CD14-positive monocyte (primary cell): Measurements from ENCODE around the gene SEC24B. TPM values are rescaled to one million over a fixed set of nuclear protein-coding genes. Genes with fewer than 3 reads are reported as not detected.

Source experiments
- DNase-seq, 3 donors: peaks; one replicate each; pipeline ENCODE4 v3.0.0-alpha.2; 2011 to 2022
- H2AFZ ChIP-seq: 2 replicates; pipeline ENCODE4 v1.6.0; 2012; ENCODE audit warnings: mild to moderate bottlenecking, low read depth, low read length, inconsistent platforms; ENCODE audit not compliant: insufficient read depth, poor library complexity, severe bottlenecking
- H3K27ac ChIP-seq, 2 donors: 1 replicate in 1 of 2; 2 replicates in 1 of 2; pipeline ENCODE4 v1.5.1; 2012 to 2013; ENCODE audit warnings: low read length in 2 of 2, control low read depth in 1 of 2, inconsistent platforms in 1 of 2, low read depth in 1 of 2, mild to moderate bottlenecking in 1 of 2
- H3K27me3 ChIP-seq, 2 donors: one replicate each; pipeline versions ENCODE4 v1.6.0 to v1.6.1; 2011 to 2013; ENCODE audit warnings: low read length in 2 of 2; ENCODE audit not compliant: control insufficient read depth in 2 of 2, insufficient read depth in 2 of 2
- H3K36me3 ChIP-seq, 2 donors: replicated peaks in 1 of 2; 1 replicate in 1 of 2; 2 replicates in 1 of 2; pipeline versions ENCODE4 v1.5.1 to v1.6.1; 2012 to 2013; ENCODE audit warnings: low read length in 2 of 2, control low read depth in 1 of 2, inconsistent platforms in 1 of 2, mild to moderate bottlenecking in 1 of 2; ENCODE audit not compliant: insufficient read depth in 2 of 2, control insufficient read depth in 1 of 2
- H3K4me1 ChIP-seq, 2 donors: 1 replicate in 1 of 2; 2 replicates in 1 of 2; pipeline versions ENCODE4 v1.5.1 to v1.6.1; 2012 to 2013; ENCODE audit warnings: low read length in 2 of 2, control low read depth in 1 of 2, inconsistent platforms in 1 of 2, mild to moderate bottlenecking in 1 of 2, moderate library complexity in 1 of 2; ENCODE audit not compliant: insufficient read depth in 2 of 2, control insufficient read depth in 1 of 2
- H3K4me2 ChIP-seq: replicated peaks from 2 replicates; pipeline ENCODE3; 2012; ENCODE audit warnings: low read length, moderate library complexity, mild to moderate bottlenecking; ENCODE audit not compliant: poor library complexity, severe bottlenecking; ENCODE audit errors: extremely low read depth
- H3K4me3 ChIP-seq, 3 experiments: fragments of 200-600 bp in 1 of 3; sonication (generic) in 1 of 3; replicated peaks in 1 of 3; 1 replicate in 2 of 3; 2 replicates in 1 of 3; pipeline ENCODE4 v1.5.1; 2011 to 2013; ENCODE audit warnings: low read length in 3 of 3, mild to moderate bottlenecking in 3 of 3, control low read depth in 2 of 3, low read depth in 2 of 3, inconsistent platforms in 1 of 3, moderate library complexity in 1 of 3
- H3K79me2 ChIP-seq: 2 replicates; pipeline ENCODE4 v1.6.0; 2012; ENCODE audit warnings: mild to moderate bottlenecking, control low read depth, inconsistent platforms, low read length, moderate library complexity; ENCODE audit not compliant: insufficient read depth
- H3K9ac ChIP-seq: 2 replicates; pipeline ENCODE4 v1.6.0; 2017; ENCODE audit warnings: low read length, mild to moderate bottlenecking; ENCODE audit not compliant: insufficient read depth, poor library complexity, severe bottlenecking
- H3K9me3 ChIP-seq, 2 donors: replicated peaks in 1 of 2; 1 replicate in 1 of 2; 2 replicates in 1 of 2; pipeline versions ENCODE4 v1.5.1 to v1.6.1; 2012 to 2013; ENCODE audit warnings: low read length in 2 of 2, control low read depth in 1 of 2; ENCODE audit not compliant: control insufficient read depth in 1 of 2, insufficient read depth in 1 of 2
- H4K20me1 ChIP-seq: 2 replicates; pipeline ENCODE4 v1.6.0; 2012; ENCODE audit warnings: mild to moderate bottlenecking, low read length, control low read depth, moderate library complexity; ENCODE audit not compliant: insufficient read depth
- H3K27ac Mint-ChIP-seq, 7 donors: one replicate each; pipeline ENCODE4 v1.8.0; 2020; ENCODE audit warnings: mild to moderate bottlenecking in 7 of 7, mixed read lengths in 7 of 7, moderate library complexity in 6 of 7, inconsistent platforms in 2 of 7
- H3K27me3 Mint-ChIP-seq, 3 donors: one replicate each; pipeline ENCODE4 v1.8.0; 2021 to 2022; ENCODE audit warnings: low read depth in 3 of 3, mild to moderate bottlenecking in 3 of 3, mixed read lengths in 3 of 3, moderate library complexity in 3 of 3, inconsistent platforms in 1 of 3
- H3K36me3 Mint-ChIP-seq, 2 donors: one replicate each; pipeline ENCODE4 v1.8.0; 2020; ENCODE audit warnings: mixed read lengths in 2 of 2, inconsistent platforms in 1 of 2, mild to moderate bottlenecking in 1 of 2
- H3K4me1 Mint-ChIP-seq: one replicate; pipeline ENCODE4 v1.8.0; 2020; ENCODE audit warnings: mild to moderate bottlenecking, mixed read lengths
- H3K4me3 Mint-ChIP-seq, 2 donors: one replicate each; pipeline ENCODE4 v1.8.0; 2020; ENCODE audit warnings: mild to moderate bottlenecking in 2 of 2, mixed read lengths in 2 of 2, moderate library complexity in 1 of 2
- H3K9me3 Mint-ChIP-seq, 7 donors: one replicate each; pipeline ENCODE4 v1.8.0; 2020 to 2022; ENCODE audit warnings: mixed read lengths in 7 of 7, mild to moderate bottlenecking in 6 of 7, moderate library complexity in 6 of 7, inconsistent platforms in 2 of 7
- WGBS: methylation state at CpG from one replicate; pipeline ENCODE4 v1.1.5; 2013; ENCODE audit warnings: missing lambda C conversion rate; ENCODE audit not compliant: insufficient coverage; 5-methylcytosine and 5-hydroxymethylcytosine counted together
- intact Hi-C, 2 donors: fragments of 100-400 bp; cut with micrococcal nuclease; formaldehyde crosslinking; loops; one replicate each; pipeline versions ENCODE4 v1.15.0 to v1.15.1; 2023
- polyA plus RNA-seq, 3 donors: library from polyadenylated mRNA; depleted of rRNA in 1 of 3; unstranded in 2 of 3; stranded (reverse) in 1 of 3; fragments of 300-500 nt in 2 of 3; fragments of >200 nt in 1 of 3; fragmentation: Illumina TruSeq in 2 of 3; gene quantifications; 1 replicate in 2 of 3; 2 replicates in 1 of 3; pipeline ENCODE4 v1.2.3, GENCODE V29; 2012 to 2021
- TF ChIP-seq, protein P1 (sequence below): fragments of 200-600 bp; IDR thresholded peaks from one replicate; pipeline ENCODE4 v1.8.0; 2022; ENCODE audit warnings: antibody characterized with exemption, mild to moderate bottlenecking

The SEC24B gene
- polyA plus RNA-seq, 3 donors = 8.0 to 27.4 (median 11.8) TPM

DNA sequence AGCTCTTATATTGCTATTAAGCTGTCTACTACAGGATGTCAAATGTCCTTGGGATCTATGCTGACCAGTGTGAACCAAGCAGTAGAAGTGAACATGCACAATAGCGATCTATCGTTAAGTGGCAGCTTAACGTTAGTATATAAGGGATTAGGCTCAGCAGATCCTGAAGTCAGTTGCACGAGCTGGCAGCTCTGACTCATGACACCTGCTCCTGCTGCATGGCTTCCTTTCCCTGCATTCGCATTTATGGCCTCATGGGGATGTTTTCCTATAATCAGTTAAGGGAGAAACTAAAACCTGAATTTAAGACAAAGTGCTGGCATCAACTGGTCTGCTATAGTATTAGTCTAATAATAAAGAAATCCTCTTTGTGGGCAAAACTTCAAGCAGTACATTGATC, 113.8 kb downstream of the SEC24B start:
- Mint-ChIP-seq H3K4me1 (peaks cover 30% of the 10 kb centered on the region), H3K9me3 (peaks cover 0 to 4% (median 0%) of the 10 kb centered on the region in 7 donors), H3K4me3 (no peak overlapping the region), H3K36me3 (peaks cover 34 to 38% of the 10 kb centered on the region in 2 donors), H3K27ac (peak overlapping the region in 5 of 7 donors; percentile 63 to 97 (median 95)), H3K27me3 (peaks cover 0 to 2% (median 0%) of the 10 kb centered on the region in 3 donors)
- Histone ChIP-seq H2AFZ (no peak overlapping the region), H3K27me3 (no peaks in the 10 kb centered on the region), H3K79me2 (no peaks in the 10 kb centered on the region), H3K4me2 (no peak overlapping the region), H3K4me3 (no peak overlapping the region), H3K27ac (peak overlapping the region in 1 of 2 donors; percentile 90), H4K20me1 (no peaks in the 10 kb centered on the region), H3K36me3 (peaks cover 2 to 28% of the 10 kb centered on the region in 2 donors), H3K9ac (no peak overlapping the region), H3K4me1 (peaks cover 19 to 24% of the 10 kb centered on the region in 2 donors), H3K9me3 (no peaks in the 10 kb centered on the region)
- DNase-seq = no peak
- TF ChIP-seq, protein P1, sequence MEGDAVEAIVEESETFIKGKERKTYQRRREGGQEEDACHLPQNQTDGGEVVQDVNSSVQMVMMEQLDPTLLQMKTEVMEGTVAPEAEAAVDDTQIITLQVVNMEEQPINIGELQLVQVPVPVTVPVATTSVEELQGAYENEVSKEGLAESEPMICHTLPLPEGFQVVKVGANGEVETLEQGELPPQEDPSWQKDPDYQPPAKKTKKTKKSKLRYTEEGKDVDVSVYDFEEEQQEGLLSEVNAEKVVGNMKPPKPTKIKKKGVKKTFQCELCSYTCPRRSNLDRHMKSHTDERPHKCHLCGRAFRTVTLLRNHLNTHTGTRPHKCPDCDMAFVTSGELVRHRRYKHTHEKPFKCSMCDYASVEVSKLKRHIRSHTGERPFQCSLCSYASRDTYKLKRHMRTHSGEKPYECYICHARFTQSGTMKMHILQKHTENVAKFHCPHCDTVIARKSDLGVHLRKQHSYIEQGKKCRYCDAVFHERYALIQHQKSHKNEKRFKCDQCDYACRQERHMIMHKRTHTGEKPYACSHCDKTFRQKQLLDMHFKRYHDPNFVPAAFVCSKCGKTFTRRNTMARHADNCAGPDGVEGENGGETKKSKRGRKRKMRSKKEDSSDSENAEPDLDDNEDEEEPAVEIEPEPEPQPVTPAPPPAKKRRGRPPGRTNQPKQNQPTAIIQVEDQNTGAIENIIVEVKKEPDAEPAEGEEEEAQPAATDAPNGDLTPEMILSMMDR = no peak
- 94% methylated on average over 5 of the region's 5 CpGs for WGBS
- intact Hi-C loops = loop anchor here in 1 of 2 donors (5.0 kb wide), 1 partner anchor 110 kb away; no protein-coding TSS in a partner anchor

DNA sequence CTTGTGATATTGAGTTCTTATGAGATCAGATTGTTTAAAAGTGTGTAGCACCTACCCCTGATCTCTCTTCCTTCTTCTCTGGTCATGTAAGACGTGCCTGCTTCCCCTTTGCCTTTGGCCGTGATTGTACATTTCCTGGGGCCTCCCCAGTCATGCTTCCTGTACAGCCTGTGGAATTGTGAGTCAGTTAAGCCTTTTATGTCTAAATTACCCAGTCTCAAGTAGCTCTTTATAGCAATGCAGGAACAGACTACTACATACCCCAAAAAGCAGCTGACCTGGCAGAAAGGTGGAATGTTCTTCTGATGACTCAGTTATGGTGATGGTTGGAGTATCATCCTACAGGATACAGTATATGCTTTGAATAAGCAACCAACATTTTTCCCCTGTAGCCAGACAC, 115.0 kb downstream of the SEC24B start:
- Mint-ChIP-seq H3K27ac (peak overlapping the region; percentile 84 to 97 (median 95)), H3K4me1 (peaks cover 30% of the 10 kb centered on the region), H3K27me3 (peaks cover 0 to 2% (median 0%) of the 10 kb centered on the region in 3 donors), H3K4me3 (peak overlapping the region in 1 of 2 donors; percentile 73), H3K9me3 (peaks cover 0 to 4% (median 0%) of the 10 kb centered on the region in 7 donors), H3K36me3 (peaks cover 33 to 37% of the 10 kb centered on the region in 2 donors)
- Histone ChIP-seq H3K4me2 (peak overlapping the region; percentile 60), H3K36me3 (peaks cover 0 to 18% of the 10 kb centered on the region in 2 donors), H3K4me3 (peak overlapping the region in 2 of 3 experiments; percentile 19 to 38), H3K9ac (no peak overlapping the region), H3K4me1 (peaks cover 19 to 24% of the 10 kb centered on the region in 2 donors), H3K27me3 (no peaks in the 10 kb centered on the region), H3K79me2 (no peaks in the 10 kb centered on the region), H2AFZ (peak overlapping the region; percentile 55), H4K20me1 (no peaks in the 10 kb centered on the region), H3K27ac (peak overlapping the region; percentile 20 to 90), H3K9me3 (no peaks in the 10 kb centered on the region)
- TF ChIP-seq, protein P1 = no peak
- intact Hi-C loops = loop anchor here in 1 of 2 donors (5.0 kb wide), 1 partner anchor 111 kb away; no protein-coding TSS in a partner anchor
- WGBS = no CpG with 5 or more reads among the region's 2 CpGs
- DNase-seq = peak; percentile 89 to 95 (median 94)
